Measurements from ENCODE around the gene CYSRT1.

CYSRT1 gene

GRCh38 chr9:137191691-137192447 is 33.1 kb upstream of the CYSRT1 start:
- no peak for DNase-seq (ENCODE audit: low spot score)
- TF ChIP-seq CTCF (IDR thresholded peaks at IDR 0.05; ENCODE audit: extremely low read depth, missing control alignments), result no peak

GRCh38 chr9:137192448-137192780 is 32.6 kb upstream of the CYSRT1 start:
- TF ChIP-seq CTCF (IDR thresholded peaks at IDR 0.05; ENCODE audit: extremely low read depth, missing control alignments), result no peak
- DNase-seq (ENCODE audit: low spot score), result no peak

GRCh38 chr9:137192859-137193258 is 32.1 kb upstream of the CYSRT1 start:
- TF ChIP-seq CTCF (IDR thresholded peaks at IDR 0.05; ENCODE audit: extremely low read depth, missing control alignments), result no peak
- no peak for DNase-seq (ENCODE audit: low spot score)

GRCh38 chr9:137193771-137194170 is 31.2 kb upstream of the CYSRT1 start:
- no peak for DNase-seq (ENCODE audit: low spot score)
- no peak for TF ChIP-seq CTCF (IDR thresholded peaks at IDR 0.05; ENCODE audit: extremely low read depth, missing control alignments)

GRCh38 chr9:137194388-137194787 is 30.6 kb upstream of the CYSRT1 start:
- no peak for TF ChIP-seq CTCF (IDR thresholded peaks at IDR 0.05; ENCODE audit: extremely low read depth, missing control alignments)
- no peak for DNase-seq (ENCODE audit: low spot score)

GRCh38 chr9:137194909-137195308 is 30.1 kb upstream of the CYSRT1 start:
- no peak for DNase-seq (ENCODE audit: low spot score)
- TF ChIP-seq CTCF (IDR thresholded peaks at IDR 0.05; ENCODE audit: extremely low read depth, missing control alignments), result no peak

GRCh38 chr9:137195525-137196220 is 29.3 kb upstream of the CYSRT1 start:
- no peak for DNase-seq (ENCODE audit: low spot score)
- no peak for TF ChIP-seq CTCF (IDR thresholded peaks at IDR 0.05; ENCODE audit: extremely low read depth, missing control alignments)

Data from GM20000 (cell line).